ENCODE data around the gene PSD. TPM values are rescaled to one million over a fixed set of nuclear protein-coding genes. Genes with fewer than 3 reads are reported as not detected.

Gene PSD
- total and polyA plus RNA-seq, 9 of the 15 experiments (the other 6 are each of a cell fraction or from before 2014, with no cell fraction given) = 0.11 to 1.7 (median 0.54) TPM; not detected in 2

GRCh38 chr10:102458656-102459055, 40.1 kb upstream of the PSD start:
- ATAC-seq (no peak), FAIRE-seq (no peak), DNase-seq (ENCODE audit: extremely low read depth in 1 of 4, low spot score in 3 of 4) (no peak)
- no TSS peak for BruUV-seq (replicated peaks)
- Histone ChIP-seq H3K4me1 (replicated peaks in 1 of 2; ENCODE audit: control insufficient read depth in 2 of 2, insufficient read depth in 2 of 2, low read length in 2 of 2) (peaks cover 29 to 35% of the 10 kb centered on the region in 2 experiments), H3K4me3 (no peak overlapping the region), H3K9ac (ENCODE audit: insufficient read depth in 1 of 2, low read depth in 2 of 2, low read length in 2 of 2) (no peak overlapping the region), H2AFZ (ENCODE audit: low read depth, low read length) (no peak overlapping the region), H3K36me3 (ENCODE audit: control insufficient read depth, insufficient read depth, low read length) (peaks cover 21% of the 10 kb centered on the region; the same call in 2 of the 3 replicates), H3K27ac (ENCODE audit: extremely low read depth, low read depth, low read length) (no peak overlapping the region), H3K9me1 (ENCODE audit: control insufficient read depth, insufficient read depth, low read length) (no peaks in the 10 kb centered on the region), H3K9me3 (replicated peaks; ENCODE audit: control insufficient read depth, insufficient read depth, low read depth, low read length) (no peaks in the 10 kb centered on the region), H4K20me1 (replicated peaks; ENCODE audit: control insufficient read depth, insufficient read depth, low read length) (no peaks in the 10 kb centered on the region), H3K79me2 (ENCODE audit: control insufficient read depth, insufficient read depth, low read length) (peaks cover 3% of the 10 kb centered on the region; the same call in 2 of the 3 replicates), H3K27me3 (ENCODE audit: control insufficient read depth in 2 of 2, insufficient read depth in 2 of 2, low read length in 2 of 2) (no peaks in the 10 kb centered on the region), H3K4me2 (ENCODE audit: insufficient read depth, low read length) (no peak overlapping the region)
- ChIA-PET POLR2A (no interaction called here), CTCF (ENCODE audit: low intra/inter-chr PET ratio) (no interaction called here)
- WGBS (ENCODE audit: insufficient coverage, low coverage, missing lambda C conversion rate) = 42% methylated on average over 4 of the region's 4 CpGs
- in situ Hi-C loops (cut with MboI) (no loop called here), intact Hi-C loops (cut with micrococcal nuclease) (no loop called here)
- no peak for TF ChIP-seq TRIM25 (IDR thresholded peaks at IDR 0.05; ENCODE audit: borderline replicate concordance)
- TF ChIP-seq CBX1 (IDR thresholded peaks at IDR 0.05; ENCODE audit: low read depth) = no peak
- TF ChIP-seq MCM3 (IDR thresholded peaks at IDR 0.05) = no peak
- TF ChIP-seq MCM5 (IDR thresholded peaks at IDR 0.05; ENCODE audit: low read depth) = no peak
- no peak for TF ChIP-seq ZNF263 (CRISPR knock-in tag; IDR thresholded peaks at IDR 0.05; ENCODE audit: borderline replicate concordance)
- TF ChIP-seq MAFF (IDR thresholded peaks at IDR 0.05; ENCODE audit: low read length) = no peak
- no peak for TF ChIP-seq IRF2 (CRISPR knock-in tag; IDR thresholded peaks at IDR 0.05)
- no peak for TF ChIP-seq ZMIZ1 (IDR thresholded peaks at IDR 0.05; ENCODE audit: low read depth in 2 of 2, low read length in 2 of 2)
- no peak for TF ChIP-seq ZNF408 (CRISPR knock-in tag; IDR thresholded peaks at IDR 0.05; ENCODE audit: low read depth)
- TF ChIP-seq, protein P1, sequence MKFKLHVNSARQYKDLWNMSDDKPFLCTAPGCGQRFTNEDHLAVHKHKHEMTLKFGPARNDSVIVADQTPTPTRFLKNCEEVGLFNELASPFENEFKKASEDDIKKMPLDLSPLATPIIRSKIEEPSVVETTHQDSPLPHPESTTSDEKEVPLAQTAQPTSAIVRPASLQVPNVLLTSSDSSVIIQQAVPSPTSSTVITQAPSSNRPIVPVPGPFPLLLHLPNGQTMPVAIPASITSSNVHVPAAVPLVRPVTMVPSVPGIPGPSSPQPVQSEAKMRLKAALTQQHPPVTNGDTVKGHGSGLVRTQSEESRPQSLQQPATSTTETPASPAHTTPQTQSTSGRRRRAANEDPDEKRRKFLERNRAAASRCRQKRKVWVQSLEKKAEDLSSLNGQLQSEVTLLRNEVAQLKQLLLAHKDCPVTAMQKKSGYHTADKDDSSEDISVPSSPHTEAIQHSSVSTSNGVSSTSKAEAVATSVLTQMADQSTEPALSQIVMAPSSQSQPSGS (CRISPR knock-in tag; IDR thresholded peaks at IDR 0.05) = no peak
- no peak for TF ChIP-seq PHF21A (IDR thresholded peaks at IDR 0.05; ENCODE audit: borderline replicate concordance, low read depth)
- TF ChIP-seq, protein P2, sequence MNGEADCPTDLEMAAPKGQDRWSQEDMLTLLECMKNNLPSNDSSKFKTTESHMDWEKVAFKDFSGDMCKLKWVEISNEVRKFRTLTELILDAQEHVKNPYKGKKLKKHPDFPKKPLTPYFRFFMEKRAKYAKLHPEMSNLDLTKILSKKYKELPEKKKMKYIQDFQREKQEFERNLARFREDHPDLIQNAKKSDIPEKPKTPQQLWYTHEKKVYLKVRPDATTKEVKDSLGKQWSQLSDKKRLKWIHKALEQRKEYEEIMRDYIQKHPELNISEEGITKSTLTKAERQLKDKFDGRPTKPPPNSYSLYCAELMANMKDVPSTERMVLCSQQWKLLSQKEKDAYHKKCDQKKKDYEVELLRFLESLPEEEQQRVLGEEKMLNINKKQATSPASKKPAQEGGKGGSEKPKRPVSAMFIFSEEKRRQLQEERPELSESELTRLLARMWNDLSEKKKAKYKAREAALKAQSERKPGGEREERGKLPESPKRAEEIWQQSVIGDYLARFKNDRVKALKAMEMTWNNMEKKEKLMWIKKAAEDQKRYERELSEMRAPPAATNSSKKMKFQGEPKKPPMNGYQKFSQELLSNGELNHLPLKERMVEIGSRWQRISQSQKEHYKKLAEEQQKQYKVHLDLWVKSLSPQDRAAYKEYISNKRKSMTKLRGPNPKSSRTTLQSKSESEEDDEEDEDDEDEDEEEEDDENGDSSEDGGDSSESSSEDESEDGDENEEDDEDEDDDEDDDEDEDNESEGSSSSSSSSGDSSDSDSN (IDR thresholded peaks at IDR 0.05; ENCODE audit: borderline replicate concordance in 1 of 2, low read depth in 2 of 2, low read length in 2 of 2) = no peak
